HCT116 (cell line): Measurements from ENCODE around the gene DNHD1. TPM values are rescaled to one million over a fixed set of nuclear protein-coding genes. Genes with fewer than 3 reads are reported as not detected.

ENCODE experiments used
- ATAC-seq: fragments of 200-7000 bp; cut with Tn5 transposase; 2 replicates; pipeline ENCODE4 v1.9.1; 2020; ENCODE audit warnings: mild to moderate bottlenecking, moderate library complexity
- BruUV-seq: library from RNA; stranded (reverse); fragments of 400-500 nt; replicated peaks from 2 replicates; lab custom pipeline; 2021; lab: Mats Ljungman, UMichigan
- CTCF ChIA-PET: fragments of 300-600 bp; sonication (Branson Sonifier 250); formaldehyde crosslinking; loops from one replicate; lab custom pipeline; 2021; ENCODE audit warnings: antibody characterized with exemption; lab: Charles Lee
- POLR2A ChIA-PET: fragments of 300-600, 350-600 bp; sonication (Branson Sonifier 250); formaldehyde crosslinking; loops from one replicate; lab custom pipeline; 2021; ENCODE audit warnings: antibody characterized with exemption; lab: Charles Lee
- RAD21 ChIA-PET, 2 experiments: fragments of 300-600 bp; sonication (Branson Sonifier 250); formaldehyde crosslinking; loops; one replicate each; lab custom pipeline; 2023; ENCODE audit warnings: low total read pairs in 2 of 2; ENCODE audit not compliant: uncharacterized antibody in 2 of 2, unreplicated experiment in 2 of 2, low non-redundant PET in 1 of 2; lab: Charles Lee
- DNase-seq: peaks from one replicate; pipeline ENCODE4 v3.0.0-alpha.2; 2010; ENCODE audit warnings: low read depth, low spot score
- H2AFZ ChIP-seq: fragments of 200-600 bp; shearing (Covaris generic), sonication (generic); 2 replicates; pipeline ENCODE4 v1.6.1; 2017; ENCODE audit warnings: low read depth, mixed run types, mixed read lengths, antibody characterized with exemption, low read length; ENCODE audit not compliant: poor library complexity, severe bottlenecking
- H3K27ac ChIP-seq: 2 replicates; pipeline ENCODE4 v1.5.1; 2012; ENCODE audit warnings: low read depth, low read length
- H3K27me3 ChIP-seq: fragments of 200-600 bp; sonication (generic); 2 replicates; pipeline ENCODE4 v1.6.1; 2016; ENCODE audit warnings: mixed run types, low read length, mixed read lengths; ENCODE audit not compliant: insufficient read depth
- H3K36me3 ChIP-seq, 2 experiments: fragments of 200-500 bp in 1 of 2; fragments of 200-600 bp in 1 of 2; sonication (Bioruptor generic) in 1 of 2; sonication (generic) in 1 of 2; 2 replicates each; pipeline versions ENCODE4 v1.5.1 to v1.6.1; 2014 to 2016; ENCODE audit warnings: low read length in 2 of 2, inconsistent platforms in 1 of 2, mixed read lengths in 1 of 2, mixed run types in 1 of 2; ENCODE audit not compliant: insufficient read depth in 2 of 2, control insufficient read depth in 1 of 2
- H3K4me1 ChIP-seq, 2 experiments: fragments of 200-600 bp in 1 of 2; sonication (generic) in 1 of 2; 2 replicates each; pipeline versions ENCODE4 v1.5.1 to v1.6.1; 2012 to 2017; ENCODE audit warnings: low read length in 2 of 2, inconsistent platforms in 1 of 2, mild to moderate bottlenecking in 1 of 2, mixed read lengths in 1 of 2, mixed run types in 1 of 2, moderate library complexity in 1 of 2; ENCODE audit not compliant: insufficient read depth in 2 of 2, control insufficient read depth in 1 of 2
- H3K4me2 ChIP-seq: fragments of 200-600 bp; sonication (generic); 2 replicates; pipeline ENCODE4 v1.6.1; 2017; ENCODE audit warnings: mixed run types, low read length, mixed read lengths
- H3K4me3 ChIP-seq, 2 experiments: fragments of 200-600 bp in 1 of 2; sonication (generic) in 1 of 2; replicated peaks in 1 of 2; 2 replicates each; pipeline ENCODE4 v1.5.1; 2011 to 2016; ENCODE audit warnings: low read length in 2 of 2, control low read depth in 1 of 2, low read depth in 1 of 2, mild to moderate bottlenecking in 1 of 2, mixed read lengths in 1 of 2, mixed run types in 1 of 2
- H3K79me2 ChIP-seq: fragments of 200-600 bp; sonication (generic); 2 replicates; pipeline ENCODE4 v1.6.1; 2017; ENCODE audit warnings: mild to moderate bottlenecking, mixed run types, low read length, moderate library complexity, mixed read lengths; ENCODE audit not compliant: insufficient read depth
- H3K9ac ChIP-seq: fragments of 200-600 bp; sonication (generic); 2 replicates; pipeline ENCODE4 v1.6.1; 2016; ENCODE audit warnings: low read length, mixed read lengths
- H3K9me2 ChIP-seq: fragments of 200-600 bp; sonication (generic), shearing (Covaris generic); 2 replicates; pipeline ENCODE4 v1.6.1; 2017; ENCODE audit warnings: mixed run types, mild to moderate bottlenecking, moderate library complexity; ENCODE audit not compliant: insufficient read depth
- H3K9me3 ChIP-seq, 2 experiments: fragments of 200-500 bp in 1 of 2; fragments of 200-600 bp in 1 of 2; sonication (Bioruptor generic) in 1 of 2; sonication (generic) in 1 of 2; 2 replicates each; pipeline ENCODE4 v1.6.1; 2014 to 2017; ENCODE audit warnings: low read length in 2 of 2, mixed read lengths in 2 of 2, inconsistent platforms in 1 of 2, low read depth in 1 of 2, mild to moderate bottlenecking in 1 of 2, mixed run types in 1 of 2, moderate library complexity in 1 of 2; ENCODE audit not compliant: control insufficient read depth in 1 of 2, insufficient read depth in 1 of 2
- H4K20me1 ChIP-seq: fragments of 200-600 bp; sonication (generic), shearing (Covaris generic); 2 replicates; pipeline ENCODE4 v1.6.1; 2017; ENCODE audit warnings: mixed run types, mild to moderate bottlenecking, moderate library complexity; ENCODE audit not compliant: insufficient read depth
- CBX3 ChIP-seq: IDR thresholded peaks from 2 replicates; pipeline ENCODE4 v1.6.1; 2012; ENCODE audit warnings: low read depth
- EZH2 ChIP-seq: fragments of 200-600 bp; sonication (generic); IDR thresholded peaks from 2 replicates; pipeline ENCODE4 v1.6.1; 2017; ENCODE audit warnings: antibody characterized with exemption, mixed run types
- EZH2phosphoT487 ChIP-seq: fragments of 200-600 bp; IDR thresholded peaks from 2 replicates; pipeline ENCODE4 v1.6.1; 2018; ENCODE audit warnings: antibody characterized with exemption, borderline replicate concordance
- JUND ChIP-seq: IDR thresholded peaks from 2 replicates; pipeline ENCODE4 v1.6.1; 2012
- POLR2A ChIP-seq: IDR thresholded peaks from 2 replicates; pipeline ENCODE4 v1.7.0; 2011; ENCODE audit warnings: borderline replicate concordance; ENCODE audit not compliant: insufficient read depth, insufficient read length; ENCODE audit errors: extremely low read depth
- RAD21 ChIP-seq: IDR thresholded peaks from 2 replicates; pipeline ENCODE4 v1.6.1; 2012; ENCODE audit warnings: low read depth, mild to moderate bottlenecking
- SIN3A ChIP-seq: IDR thresholded peaks from 2 replicates; pipeline ENCODE4 v1.6.1; 2012; ENCODE audit warnings: low read depth
- SP1 ChIP-seq: IDR thresholded peaks from 2 replicates; pipeline ENCODE4 v1.6.1; 2012; ENCODE audit warnings: low read depth
- SRF ChIP-seq: IDR thresholded peaks from 2 replicates; pipeline ENCODE4 v1.6.1; 2012; ENCODE audit warnings: low read depth
- YY1 ChIP-seq: IDR thresholded peaks from 2 replicates; pipeline ENCODE4 v1.6.1; 2011; ENCODE audit warnings: low read length, low read depth, moderate library complexity, mild to moderate bottlenecking; ENCODE audit not compliant: insufficient replicate concordance; ENCODE audit errors: extremely low read depth
- ZBTB33 ChIP-seq: IDR thresholded peaks from 2 replicates; pipeline ENCODE4 v1.6.1; 2011; ENCODE audit warnings: mild to moderate bottlenecking, low read length, moderate library complexity; ENCODE audit not compliant: insufficient replicate concordance; ENCODE audit errors: extremely low read depth
- ZNF274 ChIP-seq: fragments of 200-500 bp; sonication (Bioruptor generic); IDR thresholded peaks from 2 replicates; pipeline ENCODE4 v1.6.1; 2014; ENCODE audit warnings: mild to moderate bottlenecking, low read depth, low read length, inconsistent platforms
- intact Hi-C: fragments of 100-400 bp; cut with micrococcal nuclease; formaldehyde crosslinking; loops from 2 replicates; pipeline ENCODE4 v1.10.0; 2022
- total RNA-seq: library from RNA; stranded (reverse); gene quantifications from one replicate; pipeline ENCODE4 v1.2.1, GENCODE V29; 2021; ENCODE audit not compliant: unreplicated experiment
- TF ChIP-seq, protein P1 (sequence below): IDR thresholded peaks from 2 replicates; pipeline ENCODE4 v1.6.1; 2012; ENCODE audit warnings: low read depth
- TF ChIP-seq, protein P2 (sequence below), 3 experiments: fragments of 200-600 bp in 1 of 3; sonication (generic) in 1 of 3; IDR thresholded peaks in 2 of 3; conservative IDR thresholded peaks in 1 of 3; 2 replicates each; pipeline ENCODE4 v1.5.1; 2012 to 2017; ENCODE audit warnings: low read depth in 2 of 3, low read length in 2 of 3, antibody characterized with exemption in 1 of 3, borderline replicate concordance in 1 of 3, control low read depth in 1 of 3, mild to moderate bottlenecking in 1 of 3, mixed read lengths in 1 of 3, mixed run types in 1 of 3, moderate library complexity in 1 of 3; ENCODE audit not compliant: insufficient read depth in 1 of 3

Gene DNHD1
- total RNA-seq, 1 experiment from 2014 or later: 8.0 TPM

GRCh38 chr11:6488821-6489220 is 8.3 kb upstream of the DNHD1 start:
- POLR2A ChIA-PET: interaction anchor here (2.1 kb wide), 1 partner anchor 8 kb away, joined by 4 read pairs; the partner anchor contains the start of genes ARFIP2 and TIMM10B
- RAD21 ChIA-PET: no interaction called here
- TF ChIP-seq, protein P1, sequence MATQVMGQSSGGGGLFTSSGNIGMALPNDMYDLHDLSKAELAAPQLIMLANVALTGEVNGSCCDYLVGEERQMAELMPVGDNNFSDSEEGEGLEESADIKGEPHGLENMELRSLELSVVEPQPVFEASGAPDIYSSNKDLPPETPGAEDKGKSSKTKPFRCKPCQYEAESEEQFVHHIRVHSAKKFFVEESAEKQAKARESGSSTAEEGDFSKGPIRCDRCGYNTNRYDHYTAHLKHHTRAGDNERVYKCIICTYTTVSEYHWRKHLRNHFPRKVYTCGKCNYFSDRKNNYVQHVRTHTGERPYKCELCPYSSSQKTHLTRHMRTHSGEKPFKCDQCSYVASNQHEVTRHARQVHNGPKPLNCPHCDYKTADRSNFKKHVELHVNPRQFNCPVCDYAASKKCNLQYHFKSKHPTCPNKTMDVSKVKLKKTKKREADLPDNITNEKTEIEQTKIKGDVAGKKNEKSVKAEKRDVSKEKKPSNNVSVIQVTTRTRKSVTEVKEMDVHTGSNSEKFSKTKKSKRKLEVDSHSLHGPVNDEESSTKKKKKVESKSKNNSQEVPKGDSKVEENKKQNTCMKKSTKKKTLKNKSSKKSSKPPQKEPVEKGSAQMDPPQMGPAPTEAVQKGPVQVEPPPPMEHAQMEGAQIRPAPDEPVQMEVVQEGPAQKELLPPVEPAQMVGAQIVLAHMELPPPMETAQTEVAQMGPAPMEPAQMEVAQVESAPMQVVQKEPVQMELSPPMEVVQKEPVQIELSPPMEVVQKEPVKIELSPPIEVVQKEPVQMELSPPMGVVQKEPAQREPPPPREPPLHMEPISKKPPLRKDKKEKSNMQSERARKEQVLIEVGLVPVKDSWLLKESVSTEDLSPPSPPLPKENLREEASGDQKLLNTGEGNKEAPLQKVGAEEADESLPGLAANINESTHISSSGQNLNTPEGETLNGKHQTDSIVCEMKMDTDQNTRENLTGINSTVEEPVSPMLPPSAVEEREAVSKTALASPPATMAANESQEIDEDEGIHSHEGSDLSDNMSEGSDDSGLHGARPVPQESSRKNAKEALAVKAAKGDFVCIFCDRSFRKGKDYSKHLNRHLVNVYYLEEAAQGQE: no peak
- TF ChIP-seq SP1: no peak
- TF ChIP-seq EZH2phosphoT487: no peak
- TF ChIP-seq POLR2A: no peak
- TF ChIP-seq, protein P2, sequence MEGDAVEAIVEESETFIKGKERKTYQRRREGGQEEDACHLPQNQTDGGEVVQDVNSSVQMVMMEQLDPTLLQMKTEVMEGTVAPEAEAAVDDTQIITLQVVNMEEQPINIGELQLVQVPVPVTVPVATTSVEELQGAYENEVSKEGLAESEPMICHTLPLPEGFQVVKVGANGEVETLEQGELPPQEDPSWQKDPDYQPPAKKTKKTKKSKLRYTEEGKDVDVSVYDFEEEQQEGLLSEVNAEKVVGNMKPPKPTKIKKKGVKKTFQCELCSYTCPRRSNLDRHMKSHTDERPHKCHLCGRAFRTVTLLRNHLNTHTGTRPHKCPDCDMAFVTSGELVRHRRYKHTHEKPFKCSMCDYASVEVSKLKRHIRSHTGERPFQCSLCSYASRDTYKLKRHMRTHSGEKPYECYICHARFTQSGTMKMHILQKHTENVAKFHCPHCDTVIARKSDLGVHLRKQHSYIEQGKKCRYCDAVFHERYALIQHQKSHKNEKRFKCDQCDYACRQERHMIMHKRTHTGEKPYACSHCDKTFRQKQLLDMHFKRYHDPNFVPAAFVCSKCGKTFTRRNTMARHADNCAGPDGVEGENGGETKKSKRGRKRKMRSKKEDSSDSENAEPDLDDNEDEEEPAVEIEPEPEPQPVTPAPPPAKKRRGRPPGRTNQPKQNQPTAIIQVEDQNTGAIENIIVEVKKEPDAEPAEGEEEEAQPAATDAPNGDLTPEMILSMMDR (IDR thresholded peaks at IDR 0.05 in 2 of 3, conservative IDR thresholded peaks at IDR 0.05 in 1 of 3; ENCODE audit: borderline replicate concordance in 1 of 3, insufficient read depth in 1 of 3, low read depth in 2 of 3, low read length in 2 of 3): no peak
- TF ChIP-seq CBX3: no peak
- no peak for TF ChIP-seq ZNF274
- TF ChIP-seq SRF: no peak
- TF ChIP-seq EZH2: no peak
- no peak for TF ChIP-seq RAD21
- no peak for TF ChIP-seq SIN3A
- TF ChIP-seq JUND: no peak
- no peak for TF ChIP-seq YY1
- TF ChIP-seq ZBTB33: no peak

More at GRCh38 chr11:6488821-6489220, 8.3 kb upstream of the DNHD1 start:
- intact Hi-C loops: no loop called here
- DNase-seq (no peak), ATAC-seq (no peak)
- Histone ChIP-seq H3K79me2 (no peaks in the 10 kb centered on the region), H3K27ac (no peak overlapping the region), H3K4me1 (no peaks in the 10 kb centered on the region), H3K36me3 (peaks cover 12 to 28% of the 10 kb centered on the region in 2 experiments), H3K9me3 (no peaks in the 10 kb centered on the region), H3K9me2 (no peaks in the 10 kb centered on the region), H4K20me1 (no peaks in the 10 kb centered on the region), H3K9ac (no peak overlapping the region), H2AFZ (no peak overlapping the region), H3K4me3 (no peak overlapping the region), H3K27me3 (no peaks in the 10 kb centered on the region), H3K4me2 (no peak overlapping the region)
- CTCF ChIA-PET: no interaction called here
- no TSS peak for BruUV-seq
